T-helper 1 cell (primary cell): Measurements from ENCODE around the gene ANAPC16.
"Not testable (repeated sequence)": the region's sequence is repeated elsewhere in the genome, so short reads cannot be mapped to it uniquely, and the experiment has no call there.

Experiments
- DNase-seq, 5 donors: peaks; one replicate each; pipeline ENCODE4 v3.0.0-alpha.2; 2012 to 2020

Gene ANAPC16

GRCh38 chr10:72218325-72218724 is 2.5 kb downstream of the ANAPC16 start:
- DNase-seq = no peak

- no peak for DNase-seq
These were observed 2.9 kb downstream of the ANAPC16 start for GRCh38 chr10:72218726-72219125.

GRCh38 chr10:72219235-72219814 is 3.5 kb downstream of the ANAPC16 start:
- no peak for DNase-seq

GRCh38 chr10:72220637-72221036 is 4.8 kb downstream of the ANAPC16 start:
- no peak for DNase-seq

DNA sequence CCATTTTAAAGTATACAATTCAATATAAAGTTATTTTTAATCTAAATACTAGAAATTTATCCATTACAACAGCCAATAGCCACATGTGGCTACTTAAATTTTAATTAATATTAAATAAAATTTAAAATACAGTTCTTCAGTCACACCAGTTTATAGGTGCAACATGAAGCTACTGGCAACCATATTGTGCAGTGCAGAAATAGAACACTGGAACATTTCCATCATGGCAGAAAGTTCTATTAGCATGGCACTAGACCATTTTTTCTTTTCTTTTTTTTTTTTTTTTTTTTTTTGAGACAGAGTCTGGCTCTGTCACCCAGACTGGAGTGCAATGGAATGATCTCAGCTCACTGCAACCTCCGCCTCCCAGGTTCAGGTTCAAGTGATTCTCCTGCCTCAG is 5.5 kb downstream of the ANAPC16 start:
- no peak for DNase-seq

DNA sequence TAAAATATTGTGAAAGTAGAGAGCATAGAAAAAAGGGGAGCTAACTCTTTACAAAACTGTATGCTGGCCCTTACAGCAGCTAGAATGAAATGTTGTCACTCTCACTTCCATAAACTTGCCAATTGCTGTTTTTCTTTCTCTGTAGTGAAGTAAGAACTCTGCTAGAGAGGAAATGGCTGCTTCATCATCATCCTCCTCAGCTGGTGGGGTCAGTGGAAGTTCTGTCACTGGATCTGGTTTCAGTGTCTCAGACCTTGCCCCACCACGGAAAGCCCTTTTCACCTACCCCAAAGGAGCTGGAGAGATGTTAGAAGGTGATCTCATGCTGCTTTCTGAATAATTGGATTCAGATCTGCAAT is 7.9 kb downstream of the ANAPC16 start:
- no peak for DNase-seq

- not testable (repeated sequence) for DNase-seq
These were observed 8.4 kb downstream of the ANAPC16 start for GRCh38 chr10:72224191-72224590.

DNA sequence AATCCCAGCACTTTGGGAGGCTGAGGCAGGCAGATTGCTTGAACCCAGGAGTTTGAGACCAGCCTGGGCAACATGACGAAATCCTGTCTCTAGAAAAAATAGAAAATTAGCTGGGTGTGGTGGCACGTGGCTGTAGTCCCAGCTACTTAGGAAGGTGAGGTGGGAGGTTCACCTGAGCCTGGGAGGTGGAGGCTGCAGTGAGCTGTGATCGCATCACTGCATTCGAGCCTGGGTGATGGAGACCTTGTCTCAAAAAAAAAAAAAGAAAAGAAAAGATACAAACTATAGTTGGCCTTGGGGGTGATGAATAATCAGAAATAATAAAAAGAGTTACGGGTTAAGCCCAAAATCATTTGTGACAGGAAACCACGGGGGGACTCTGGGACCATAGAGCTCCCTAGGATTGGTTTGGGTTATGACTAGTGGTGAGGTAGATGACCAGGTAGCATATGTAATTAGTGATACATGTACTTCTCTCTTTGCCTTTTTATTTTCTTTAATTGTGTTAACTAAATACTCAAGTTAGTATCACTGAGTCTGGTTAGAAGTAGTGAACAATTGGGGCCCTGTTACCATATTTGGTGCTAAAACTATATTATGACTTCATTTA is 10.7 kb downstream of the ANAPC16 start:
- DNase-seq = no peak

- no peak for DNase-seq
These were observed 12.0 kb downstream of the ANAPC16 start for GRCh38 chr10:72227826-72228225.

DNA sequence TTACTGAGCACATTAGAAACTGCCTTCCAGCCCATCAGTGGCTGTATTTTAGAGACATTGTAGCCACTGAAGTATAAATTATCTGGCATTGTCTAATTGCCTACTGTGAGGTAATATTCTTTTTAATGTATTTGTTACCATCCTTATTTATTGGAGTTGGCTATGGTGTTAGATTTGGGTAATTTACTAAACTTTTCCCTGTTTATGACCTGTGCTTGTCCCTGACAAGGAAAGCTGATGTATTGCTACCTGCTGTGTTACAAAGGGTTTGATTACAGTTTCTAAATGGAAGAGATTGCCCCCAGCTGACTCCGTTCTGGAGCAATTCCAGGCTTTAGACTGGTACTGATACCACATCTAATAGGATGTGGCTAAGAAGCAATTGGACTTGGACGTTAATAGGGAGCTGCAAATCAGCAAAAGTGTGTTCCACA is 12.5 kb downstream of the ANAPC16 start:
- no peak for DNase-seq

DNA sequence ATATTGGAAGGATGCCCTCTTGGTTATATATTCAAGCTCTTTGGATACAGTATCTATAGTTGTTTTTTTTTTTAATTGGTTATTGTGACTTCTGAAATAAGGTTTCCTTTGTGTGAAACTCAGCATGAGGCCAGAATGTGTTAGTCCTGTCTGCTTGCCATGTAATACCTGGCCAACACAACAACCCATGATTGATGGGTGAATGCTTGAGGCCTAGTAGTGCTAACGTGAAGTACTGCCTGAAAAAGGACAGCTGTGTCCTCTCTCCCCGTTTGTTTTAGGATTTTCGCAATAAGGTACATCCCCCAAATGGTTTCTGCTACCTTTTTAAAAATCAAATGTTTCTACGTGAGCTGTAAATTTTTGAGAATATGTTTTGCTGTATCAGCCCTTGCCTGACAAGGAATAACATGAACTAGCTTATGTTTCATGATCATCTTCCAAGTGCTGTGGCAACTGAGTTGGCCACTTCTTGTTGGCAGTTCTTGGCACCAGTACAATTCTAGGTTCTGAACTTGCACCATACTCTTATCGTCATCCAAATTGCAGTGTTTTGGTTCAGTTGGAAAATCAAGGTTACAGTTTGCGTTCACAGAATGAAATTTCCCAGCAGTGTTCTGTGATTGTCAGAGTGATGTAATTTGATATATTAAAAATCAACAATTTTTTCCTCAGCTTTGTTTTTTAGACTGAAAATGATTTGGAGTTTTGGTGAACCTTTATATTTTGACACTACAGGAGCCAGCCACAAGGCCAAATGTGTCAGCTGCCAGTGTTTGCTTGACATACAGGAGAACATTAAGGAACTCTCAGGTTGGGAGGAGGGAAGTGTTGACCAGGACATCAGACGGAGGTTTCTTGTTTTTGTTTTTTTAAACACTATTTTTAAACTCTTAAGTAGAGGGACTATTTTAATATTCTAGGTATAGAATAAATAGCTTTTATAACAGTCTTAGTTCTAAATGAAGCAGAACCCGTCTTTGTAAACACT is 13.7 kb downstream of the ANAPC16 start:
- no peak for DNase-seq

DNA sequence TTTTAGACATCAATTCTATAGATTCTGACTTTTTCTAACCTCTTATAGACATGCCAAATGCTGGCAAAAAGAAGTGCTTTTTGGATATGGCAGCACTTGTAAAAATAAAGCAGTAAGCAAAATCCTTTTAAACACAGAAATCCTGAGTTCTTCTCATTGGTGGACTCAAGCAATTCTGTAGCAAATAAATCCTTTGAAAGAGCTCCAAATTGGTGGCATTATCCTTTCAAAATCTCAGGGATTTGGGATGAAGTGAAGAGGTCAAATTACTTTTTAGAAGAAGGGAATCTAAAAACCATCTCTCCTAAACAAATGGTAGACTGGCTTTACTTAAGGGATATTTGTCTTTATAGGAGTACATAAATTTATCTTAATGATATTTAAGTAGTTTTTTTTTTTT is 17.8 kb downstream of the ANAPC16 start:
- no peak for DNase-seq

GRCh38 chr10:72234560-72235095 is 18.8 kb downstream of the ANAPC16 start:
- DNase-seq = no peak

DNA sequence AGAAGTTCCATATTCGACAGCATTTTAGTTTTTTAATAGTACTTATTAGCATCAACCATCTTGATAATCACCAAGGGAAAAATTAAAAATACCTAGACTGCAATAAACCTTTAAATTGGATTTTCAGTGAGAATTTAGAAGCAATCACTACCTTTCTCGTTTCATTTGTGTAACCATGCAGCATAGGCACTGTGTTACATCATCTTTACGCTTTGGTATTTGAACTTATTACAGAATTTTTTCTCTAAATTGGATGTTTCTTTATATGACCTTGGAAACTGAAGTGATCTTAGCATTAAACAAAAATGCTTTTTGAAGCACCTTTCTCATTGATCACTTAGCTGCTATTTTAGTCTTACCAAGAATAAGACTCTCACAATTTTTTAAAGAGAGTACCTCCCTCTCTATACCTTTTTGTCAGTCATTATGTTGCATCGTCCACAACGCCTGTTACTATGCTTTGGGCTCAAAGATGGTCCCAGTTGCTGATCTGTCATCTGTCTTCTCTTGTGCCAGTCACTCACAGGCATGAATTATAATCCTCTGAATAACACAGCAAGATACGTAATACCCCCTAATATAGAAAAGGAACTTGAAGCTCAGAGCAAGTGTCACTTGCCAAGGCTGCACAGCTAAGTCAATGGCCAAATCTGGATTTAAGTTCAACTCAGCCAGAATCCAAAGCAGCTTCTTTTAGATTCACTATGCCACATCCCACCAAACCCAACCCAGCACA is 19.9 kb downstream of the ANAPC16 start:
- DNase-seq = no peak

GRCh38 chr10:72238392-72239175 is 22.8 kb downstream of the ANAPC16 start:
- DNase-seq = no peak

- DNase-seq = no peak
These were observed 23.6 kb downstream of the ANAPC16 start for GRCh38 chr10:72239409-72239808.

DNA sequence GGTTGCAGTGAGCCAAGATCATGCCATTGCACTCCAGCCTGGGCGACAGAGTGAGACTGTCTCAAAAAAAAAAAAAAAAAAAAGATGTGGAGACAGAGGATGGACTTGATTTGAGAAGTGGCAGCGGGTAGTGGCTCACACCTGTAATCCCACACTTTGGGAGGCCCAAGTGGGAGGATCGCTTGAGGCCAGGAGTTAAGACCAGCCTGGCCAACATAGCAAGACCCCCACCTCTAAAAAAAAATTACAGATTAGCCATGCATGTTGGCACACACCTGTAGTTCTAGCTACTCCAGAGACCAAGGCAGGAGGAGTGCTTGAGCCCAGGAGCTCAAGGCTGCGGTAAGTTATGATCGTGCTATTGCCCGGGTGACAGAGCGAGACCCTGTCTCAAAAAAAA is 24.6 kb downstream of the ANAPC16 start:
- DNase-seq = no peak

- DNase-seq = no peak
These were observed 26.0 kb downstream of the ANAPC16 start for GRCh38 chr10:72241691-72242252.

- no peak for DNase-seq
These were observed 26.9 kb downstream of the ANAPC16 start for GRCh38 chr10:72242675-72243074.

DNA sequence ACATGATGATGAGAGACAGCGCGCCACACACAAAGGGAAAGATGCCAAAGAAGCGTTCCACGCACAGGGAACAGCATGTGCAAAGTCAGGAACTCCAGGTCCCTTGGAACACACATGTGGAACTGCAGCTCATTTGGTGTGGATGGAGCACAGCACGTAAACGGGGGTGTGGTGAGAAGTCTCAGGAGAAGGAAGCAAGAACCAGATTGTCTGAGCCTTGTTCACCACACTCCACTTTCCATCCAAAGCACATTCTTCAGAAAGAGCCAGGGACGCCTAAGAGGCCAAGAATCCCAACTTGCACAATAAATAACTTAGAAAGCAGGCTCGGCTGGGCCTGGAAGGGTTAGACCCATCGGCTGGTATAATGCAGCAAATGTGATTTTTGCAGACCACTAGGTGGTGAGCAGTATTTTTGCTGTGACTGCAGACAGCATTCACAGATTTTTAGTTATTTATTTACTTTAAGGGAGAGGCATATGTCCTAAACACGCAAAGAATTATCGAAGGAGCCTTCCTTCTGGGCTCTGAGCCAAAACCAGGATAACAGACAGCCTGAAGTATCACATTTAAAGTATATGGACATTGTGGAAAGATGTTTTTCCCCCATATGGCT is 28.1 kb downstream of the ANAPC16 start:
- no peak for DNase-seq

DNA sequence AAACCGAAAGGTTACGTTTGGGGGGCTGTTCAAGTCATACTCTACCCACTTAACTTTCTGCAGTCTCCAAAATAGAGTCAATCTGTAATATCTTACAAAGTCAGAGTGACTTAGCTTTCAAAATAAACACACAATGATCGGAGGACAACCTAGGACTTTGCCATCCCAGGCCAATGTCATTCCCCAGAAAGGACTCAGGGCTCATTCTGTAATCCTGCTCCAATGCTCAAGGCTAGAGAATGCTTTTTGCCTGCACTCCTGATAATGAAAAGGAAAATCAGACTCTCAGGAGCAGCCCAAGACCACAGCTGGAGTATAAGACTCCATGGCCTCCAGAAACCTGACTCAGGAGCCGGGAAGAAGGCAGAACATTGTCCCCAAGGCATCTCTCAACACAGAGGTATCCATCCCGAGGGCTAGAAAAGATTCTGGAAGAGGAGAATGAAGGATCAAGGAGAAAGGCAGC is 28.8 kb downstream of the ANAPC16 start:
- no peak for DNase-seq
